Subcutaneous abdominal adipose tissue (tissue), 5 donors: ENCODE data around the gene OTX1.
"Not testable (repeated sequence)": the region's sequence is repeated elsewhere in the genome, so short reads cannot be mapped to it uniquely, and the experiment has no call there.

Experiments
- H3K27ac ChIP-seq: one replicate; pipeline ENCODE4 v1.7.0; 2013; ENCODE audit warnings: low read depth, mild to moderate bottlenecking, inconsistent platforms, low read length, moderate library complexity
- H3K27me3 ChIP-seq, 5 donors: one replicate each; pipeline ENCODE4 v1.7.0; 2013; ENCODE audit warnings: low read length in 5 of 5, inconsistent platforms in 1 of 5; ENCODE audit not compliant: control insufficient read depth in 5 of 5, insufficient read depth in 4 of 5
- H3K36me3 ChIP-seq, 5 donors: one replicate each; pipeline ENCODE4 v1.7.0; 2013; ENCODE audit warnings: low read length in 5 of 5; ENCODE audit not compliant: control insufficient read depth in 5 of 5, insufficient read depth in 5 of 5
- H3K4me1 ChIP-seq, 5 donors: one replicate each; pipeline ENCODE4 v1.7.0; 2013; ENCODE audit warnings: low read length in 5 of 5, mild to moderate bottlenecking in 3 of 5, moderate library complexity in 1 of 5; ENCODE audit not compliant: control insufficient read depth in 5 of 5, insufficient read depth in 5 of 5
- H3K4me3 ChIP-seq, 5 donors: one replicate each; pipeline ENCODE4 v1.7.0; 2013; ENCODE audit warnings: low read length in 5 of 5, low read depth in 1 of 5
- H3K9ac ChIP-seq, 5 donors: one replicate each; pipeline ENCODE4 v1.7.0; 2013; ENCODE audit warnings: low read length in 5 of 5, mild to moderate bottlenecking in 4 of 5, moderate library complexity in 3 of 5
- H3K9me3 ChIP-seq, 5 donors: one replicate each; pipeline ENCODE4 v1.7.0; 2013; ENCODE audit warnings: low read length in 5 of 5; ENCODE audit not compliant: control insufficient read depth in 5 of 5
- donor health status: healthy.
- donor health status: healthy.
- donor health status: healthy.
- donor health status: healthy.
- donor health status: healthy.

Gene OTX1

DNA sequence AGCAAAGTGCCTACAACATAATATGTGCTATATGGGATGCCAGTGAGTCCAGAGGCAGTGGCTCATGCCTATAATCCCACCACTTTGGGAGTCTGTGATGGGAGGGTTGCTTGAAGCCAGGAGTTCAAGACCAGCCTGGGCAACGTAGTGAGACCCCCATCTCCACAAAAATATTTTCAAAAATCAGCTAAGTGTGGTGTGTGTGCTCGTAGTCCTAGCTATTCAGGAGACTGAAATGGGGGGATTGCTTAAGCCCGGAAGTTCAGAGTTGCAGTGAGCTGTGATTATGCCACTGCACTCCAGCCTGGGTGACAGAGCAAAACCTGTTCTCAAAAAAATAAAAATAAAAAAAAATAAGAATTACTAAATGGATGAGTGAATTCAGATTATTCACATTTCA, 23.4 kb downstream of the OTX1 start:
- no peaks in the 10 kb centered on the region for H3K4me1 ChIP-seq
- H3K9me3 ChIP-seq: no peaks in the 10 kb centered on the region
- H3K36me3 ChIP-seq: no peaks in the 10 kb centered on the region
- H3K27me3 ChIP-seq: no peaks in the 10 kb centered on the region
- H3K4me3 ChIP-seq: no peak overlapping the region
- no peak overlapping the region for H3K9ac ChIP-seq
- H3K27ac ChIP-seq: no peak overlapping the region

DNA sequence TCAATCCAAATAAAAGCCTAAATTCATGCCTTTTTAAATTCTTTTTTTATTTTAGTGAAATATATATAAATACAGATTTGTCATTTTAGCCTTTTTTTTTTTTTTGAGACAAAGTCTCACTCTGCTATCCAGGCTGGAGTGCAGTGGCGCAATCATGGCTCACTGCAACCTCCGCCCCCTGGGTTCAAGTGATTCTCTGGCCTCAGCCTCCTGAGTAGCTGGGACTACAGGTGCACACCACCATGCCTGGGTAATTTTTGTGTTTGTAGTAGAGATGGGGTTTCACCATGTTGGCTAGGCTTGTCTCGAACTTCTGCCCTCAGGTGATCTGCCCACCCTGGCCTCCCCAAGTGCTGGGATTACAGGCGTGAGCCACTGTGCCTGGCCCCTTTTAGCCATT, 23.8 kb downstream of the OTX1 start:
- not testable (repeated sequence) for H3K4me3 ChIP-seq, H3K36me3 ChIP-seq, H3K9ac ChIP-seq, H3K27me3 ChIP-seq, H3K9me3 ChIP-seq, H3K4me1 ChIP-seq, H3K27ac ChIP-seq

DNA sequence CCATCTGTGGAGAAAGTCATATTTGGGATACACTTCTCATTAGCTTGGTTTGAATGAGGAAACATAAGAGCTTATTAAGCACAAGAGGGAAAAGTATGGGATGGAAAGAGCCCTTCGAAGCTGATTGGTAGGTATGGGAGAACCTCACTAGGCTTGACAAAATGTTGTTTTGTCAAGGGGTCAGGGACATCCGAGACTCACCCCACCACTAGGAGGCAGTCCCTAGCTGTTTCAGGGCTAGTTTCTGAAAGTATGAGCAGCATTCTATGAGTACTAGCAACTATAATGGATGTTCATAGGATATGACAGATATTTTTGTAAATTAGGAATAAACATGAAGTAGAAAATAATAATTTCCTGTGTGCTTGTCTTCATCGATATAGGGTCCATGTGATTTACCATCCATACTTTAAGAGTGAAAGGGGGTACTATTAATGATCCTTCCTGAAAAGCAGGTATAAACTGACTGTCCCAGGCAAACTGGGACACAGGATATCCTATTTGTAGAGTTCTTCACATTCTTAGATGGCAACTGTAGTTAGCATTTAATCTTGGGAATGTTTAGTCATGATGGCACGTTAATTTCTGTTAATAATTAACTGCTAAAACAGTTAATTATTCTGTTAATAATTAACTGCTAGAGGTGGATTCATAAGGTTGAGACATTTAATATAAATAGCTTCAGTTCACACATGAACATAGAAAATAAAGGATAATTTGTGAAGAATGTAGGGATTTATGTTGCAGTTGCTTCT, 28.4 kb downstream of the OTX1 start:
- Histone ChIP-seq H3K27ac (no peak overlapping the region), H3K9ac (no peak overlapping the region), H3K4me3 (no peak overlapping the region), H3K36me3 (no peaks in the 10 kb centered on the region), H3K9me3 (no peaks in the 10 kb centered on the region), H3K4me1 (no peaks in the 10 kb centered on the region), H3K27me3 (no peaks in the 10 kb centered on the region)

DNA sequence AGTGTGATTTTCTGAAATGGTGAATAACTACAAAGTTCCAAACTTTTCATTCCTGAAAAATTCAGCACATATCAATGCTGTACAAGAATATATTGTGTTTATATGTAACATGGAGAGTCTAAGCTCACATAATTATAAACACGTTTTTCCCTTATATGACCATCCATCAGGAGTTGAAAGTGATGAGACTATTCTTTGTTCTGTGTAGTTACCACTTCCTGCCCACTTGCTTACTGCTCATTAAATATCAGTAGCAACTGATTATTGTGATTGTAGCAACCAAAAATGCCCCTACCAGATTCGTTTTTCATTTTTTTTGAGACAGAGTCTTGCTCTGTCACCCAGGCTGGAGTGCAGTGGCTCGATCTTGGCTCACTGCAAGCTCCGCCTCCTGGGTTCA, 30.8 kb downstream of the OTX1 start:
- H3K27me3 ChIP-seq: no peaks in the 10 kb centered on the region
- no peak overlapping the region for H3K9ac ChIP-seq
- no peaks in the 10 kb centered on the region for H3K4me1 ChIP-seq
- no peaks in the 10 kb centered on the region for H3K9me3 ChIP-seq
- H3K4me3 ChIP-seq: no peak overlapping the region
- H3K36me3 ChIP-seq: no peaks in the 10 kb centered on the region
- H3K27ac ChIP-seq: no peak overlapping the region

DNA sequence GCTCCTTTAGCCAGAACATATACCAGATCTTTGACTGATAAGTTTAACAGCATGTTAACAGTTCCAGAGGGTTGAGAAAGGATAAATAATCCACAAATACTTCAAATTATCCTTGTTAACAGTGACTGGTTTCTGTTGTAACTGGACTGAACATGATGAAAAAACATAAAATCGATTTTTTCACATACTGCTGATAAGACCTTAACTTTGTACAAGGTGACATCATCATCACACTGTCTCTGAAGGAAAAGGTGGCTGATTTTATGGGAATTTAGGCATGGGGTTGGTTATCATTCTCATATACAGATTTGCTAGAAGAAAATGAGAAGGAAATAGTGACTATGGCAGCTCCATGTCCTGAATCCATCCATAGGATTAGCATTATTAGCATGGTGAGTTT, 36.1 kb downstream of the OTX1 start:
- Histone ChIP-seq H3K4me3 (no peak overlapping the region), H3K9ac (no peak overlapping the region), H3K9me3 (no peaks in the 10 kb centered on the region), H3K27me3 (no peaks in the 10 kb centered on the region), H3K27ac (no peak overlapping the region), H3K36me3 (no peaks in the 10 kb centered on the region), H3K4me1 (no peaks in the 10 kb centered on the region)

DNA sequence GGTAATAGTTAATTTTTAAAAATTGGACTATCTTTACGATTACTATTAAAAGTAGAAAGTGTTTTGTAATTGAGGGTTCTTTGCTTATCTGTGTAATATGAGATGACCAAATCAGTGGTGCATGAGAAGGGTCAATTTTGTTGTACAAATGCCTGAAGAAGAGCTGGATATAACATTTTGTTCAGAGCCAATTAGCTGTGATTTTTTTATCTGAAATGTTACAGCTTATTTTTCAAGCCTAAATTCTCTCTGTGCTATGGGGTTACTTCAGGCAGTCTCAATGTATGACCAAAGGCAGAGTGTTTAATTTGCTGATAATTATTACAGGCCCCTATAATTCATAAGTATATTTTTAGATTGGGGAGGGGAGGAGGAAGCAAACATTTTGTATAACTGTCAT, 41.8 kb downstream of the OTX1 start:
- no peaks in the 10 kb centered on the region for H3K9me3 ChIP-seq
- H3K4me1 ChIP-seq: no peaks in the 10 kb centered on the region
- H3K9ac ChIP-seq: no peak overlapping the region
- no peaks in the 10 kb centered on the region for H3K27me3 ChIP-seq
- H3K27ac ChIP-seq: no peak overlapping the region
- H3K36me3 ChIP-seq: no peaks in the 10 kb centered on the region
- no peak overlapping the region for H3K4me3 ChIP-seq

DNA sequence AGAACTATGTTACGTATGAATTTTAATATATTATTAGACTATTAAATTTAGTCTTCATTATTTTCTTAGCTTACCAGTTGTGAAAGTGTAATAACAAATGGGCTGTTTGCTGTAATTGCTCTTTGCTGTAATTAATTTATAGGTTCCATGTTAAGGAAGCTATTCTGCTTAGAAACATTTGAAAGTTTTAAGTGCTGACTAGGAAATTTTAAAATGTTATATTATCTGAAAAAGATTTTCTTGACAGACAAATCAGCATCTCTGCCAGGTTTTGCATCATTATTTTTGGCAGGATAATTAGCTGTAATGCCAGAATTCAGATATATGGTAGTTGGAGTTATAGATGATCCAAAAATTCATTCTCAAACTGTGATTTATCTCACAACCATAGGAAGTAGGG, 42.2 kb downstream of the OTX1 start:
- Histone ChIP-seq H3K9me3 (no peaks in the 10 kb centered on the region), H3K4me3 (no peak overlapping the region), H3K9ac (no peak overlapping the region), H3K27ac (no peak overlapping the region), H3K4me1 (no peaks in the 10 kb centered on the region), H3K36me3 (no peaks in the 10 kb centered on the region), H3K27me3 (no peaks in the 10 kb centered on the region)

DNA sequence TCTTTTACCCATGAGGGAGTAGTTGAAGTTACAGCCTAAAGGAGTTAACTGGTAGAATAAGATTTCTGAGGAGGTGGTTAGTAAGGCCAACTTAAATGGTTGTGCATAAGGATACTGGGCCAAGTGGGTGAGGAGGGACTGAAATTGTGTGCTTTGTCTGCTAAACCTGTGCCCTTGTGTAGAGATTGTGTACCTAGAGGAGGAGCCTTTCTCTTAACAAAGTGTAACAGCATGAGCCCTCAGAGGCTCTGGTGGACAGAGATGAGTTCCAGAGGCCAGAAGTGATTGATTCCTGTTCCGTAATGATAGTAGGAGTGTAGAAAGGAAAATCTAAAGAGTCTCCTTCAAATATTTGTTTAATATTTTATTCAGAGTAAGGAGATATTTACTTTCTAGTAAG, 42.9 kb downstream of the OTX1 start:
- Histone ChIP-seq H3K4me1 (no peaks in the 10 kb centered on the region), H3K27me3 (no peaks in the 10 kb centered on the region), H3K36me3 (no peaks in the 10 kb centered on the region), H3K27ac (no peak overlapping the region), H3K9ac (no peak overlapping the region), H3K4me3 (no peak overlapping the region), H3K9me3 (no peaks in the 10 kb centered on the region)

DNA sequence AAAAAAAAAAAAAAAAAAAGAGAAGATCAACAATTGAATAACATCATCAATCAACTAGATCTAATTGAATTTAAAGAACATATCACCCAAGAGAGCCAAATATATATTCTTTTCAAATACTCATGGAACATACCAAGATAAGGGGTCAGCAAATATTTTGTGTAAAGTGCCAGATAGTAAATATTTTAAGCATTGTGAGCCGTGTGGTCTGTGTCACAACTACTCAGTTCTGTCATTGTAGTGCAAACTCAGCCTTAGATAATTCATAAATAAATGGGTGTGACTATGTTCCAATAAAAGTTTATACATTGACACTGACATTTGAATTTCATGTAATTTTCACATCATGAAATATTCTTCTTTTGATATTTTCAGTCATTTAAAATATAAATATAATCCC, 45.9 kb downstream of the OTX1 start:
- Histone ChIP-seq H3K9ac (no peak overlapping the region), H3K27me3 (no peaks in the 10 kb centered on the region), H3K4me3 (no peak overlapping the region), H3K4me1 (no peaks in the 10 kb centered on the region), H3K27ac (no peak overlapping the region), H3K9me3 (peaks cover 0 to 12% (median 4%) of the 10 kb centered on the region in 5 donors), H3K36me3 (no peaks in the 10 kb centered on the region)

DNA sequence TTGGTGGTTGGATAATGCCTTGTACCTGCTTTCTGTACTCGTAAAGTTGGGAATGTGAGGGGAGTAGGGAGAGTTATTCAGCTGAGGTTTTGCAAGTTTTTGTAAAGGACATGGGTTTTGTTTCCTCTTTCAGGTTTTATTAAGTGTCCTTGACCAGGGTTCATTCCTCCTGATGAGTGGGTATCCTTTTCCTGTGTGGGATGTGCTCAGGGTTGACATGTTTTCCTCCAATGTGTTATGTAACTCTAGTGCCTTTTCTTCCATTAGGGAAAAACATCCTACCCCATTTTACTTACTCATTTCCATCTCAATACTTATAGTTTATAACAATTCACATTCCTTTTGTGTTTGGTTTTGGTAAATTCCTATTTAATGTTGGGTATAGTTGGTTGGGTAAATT, 48.4 kb downstream of the OTX1 start:
- Histone ChIP-seq H3K4me1 (no peaks in the 10 kb centered on the region), H3K9ac (no peak overlapping the region), H3K9me3 (peaks cover 0 to 27% (median 18%) of the 10 kb centered on the region in 5 donors), H3K27me3 (no peaks in the 10 kb centered on the region), H3K4me3 (no peak overlapping the region), H3K36me3 (no peaks in the 10 kb centered on the region), H3K27ac (no peak overlapping the region)

DNA sequence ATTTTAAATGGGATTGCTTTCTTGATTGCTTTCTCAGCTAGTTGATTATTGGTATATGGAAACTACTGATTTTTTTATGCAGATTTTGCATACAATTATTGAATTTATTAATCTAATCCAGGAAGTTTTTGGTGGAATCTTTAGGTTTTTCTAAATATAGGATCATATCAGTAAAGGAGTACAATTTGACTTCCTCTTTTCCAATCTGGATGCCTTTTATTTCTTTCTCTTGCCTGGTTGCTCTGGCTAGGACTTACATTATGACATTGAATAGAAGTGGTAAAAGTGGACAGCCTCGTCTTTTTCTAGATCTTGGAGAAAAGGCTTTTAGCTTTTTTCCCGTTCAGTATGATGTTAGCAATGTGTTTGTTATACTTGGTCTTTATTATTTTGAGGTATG, 51.3 kb downstream of the OTX1 start:
- Histone ChIP-seq H3K27ac (no peak overlapping the region), H3K27me3 (no peaks in the 10 kb centered on the region), H3K9me3 (peaks cover 4 to 39% (median 34%) of the 10 kb centered on the region in 5 donors), H3K36me3 (no peaks in the 10 kb centered on the region), H3K9ac (no peak overlapping the region), H3K4me1 (no peaks in the 10 kb centered on the region), H3K4me3 (no peak overlapping the region)
